ENCODE measurements around the gene CACNA1E.

CACNA1E gene

GRCh38 chr1:181583598-181583997 is 100.3 kb downstream of the CACNA1E start:
- TF ChIP-seq, protein P1, sequence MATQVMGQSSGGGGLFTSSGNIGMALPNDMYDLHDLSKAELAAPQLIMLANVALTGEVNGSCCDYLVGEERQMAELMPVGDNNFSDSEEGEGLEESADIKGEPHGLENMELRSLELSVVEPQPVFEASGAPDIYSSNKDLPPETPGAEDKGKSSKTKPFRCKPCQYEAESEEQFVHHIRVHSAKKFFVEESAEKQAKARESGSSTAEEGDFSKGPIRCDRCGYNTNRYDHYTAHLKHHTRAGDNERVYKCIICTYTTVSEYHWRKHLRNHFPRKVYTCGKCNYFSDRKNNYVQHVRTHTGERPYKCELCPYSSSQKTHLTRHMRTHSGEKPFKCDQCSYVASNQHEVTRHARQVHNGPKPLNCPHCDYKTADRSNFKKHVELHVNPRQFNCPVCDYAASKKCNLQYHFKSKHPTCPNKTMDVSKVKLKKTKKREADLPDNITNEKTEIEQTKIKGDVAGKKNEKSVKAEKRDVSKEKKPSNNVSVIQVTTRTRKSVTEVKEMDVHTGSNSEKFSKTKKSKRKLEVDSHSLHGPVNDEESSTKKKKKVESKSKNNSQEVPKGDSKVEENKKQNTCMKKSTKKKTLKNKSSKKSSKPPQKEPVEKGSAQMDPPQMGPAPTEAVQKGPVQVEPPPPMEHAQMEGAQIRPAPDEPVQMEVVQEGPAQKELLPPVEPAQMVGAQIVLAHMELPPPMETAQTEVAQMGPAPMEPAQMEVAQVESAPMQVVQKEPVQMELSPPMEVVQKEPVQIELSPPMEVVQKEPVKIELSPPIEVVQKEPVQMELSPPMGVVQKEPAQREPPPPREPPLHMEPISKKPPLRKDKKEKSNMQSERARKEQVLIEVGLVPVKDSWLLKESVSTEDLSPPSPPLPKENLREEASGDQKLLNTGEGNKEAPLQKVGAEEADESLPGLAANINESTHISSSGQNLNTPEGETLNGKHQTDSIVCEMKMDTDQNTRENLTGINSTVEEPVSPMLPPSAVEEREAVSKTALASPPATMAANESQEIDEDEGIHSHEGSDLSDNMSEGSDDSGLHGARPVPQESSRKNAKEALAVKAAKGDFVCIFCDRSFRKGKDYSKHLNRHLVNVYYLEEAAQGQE (IDR thresholded peaks at IDR 0.05; ENCODE audit: insufficient read depth in 1 of 2, low read depth in 2 of 2, low read length in 2 of 2): no peak
- TF ChIP-seq SIN3A (IDR thresholded peaks at IDR 0.05; ENCODE audit: borderline replicate concordance, insufficient read depth, low read length) (no peak), POLR2AphosphoS5 (IDR thresholded peaks at IDR 0.05; ENCODE audit: low read depth, low read length) (no peak), FOXP2 (optimal IDR thresholded peaks at IDR 0.05; ENCODE audit: borderline replicate concordance, extremely low read depth, extremely low read length, insufficient read depth) (no peak), TAF1 (IDR thresholded peaks at IDR 0.05; ENCODE audit: borderline replicate concordance, insufficient read depth, low read length) (no peak)

DNA sequence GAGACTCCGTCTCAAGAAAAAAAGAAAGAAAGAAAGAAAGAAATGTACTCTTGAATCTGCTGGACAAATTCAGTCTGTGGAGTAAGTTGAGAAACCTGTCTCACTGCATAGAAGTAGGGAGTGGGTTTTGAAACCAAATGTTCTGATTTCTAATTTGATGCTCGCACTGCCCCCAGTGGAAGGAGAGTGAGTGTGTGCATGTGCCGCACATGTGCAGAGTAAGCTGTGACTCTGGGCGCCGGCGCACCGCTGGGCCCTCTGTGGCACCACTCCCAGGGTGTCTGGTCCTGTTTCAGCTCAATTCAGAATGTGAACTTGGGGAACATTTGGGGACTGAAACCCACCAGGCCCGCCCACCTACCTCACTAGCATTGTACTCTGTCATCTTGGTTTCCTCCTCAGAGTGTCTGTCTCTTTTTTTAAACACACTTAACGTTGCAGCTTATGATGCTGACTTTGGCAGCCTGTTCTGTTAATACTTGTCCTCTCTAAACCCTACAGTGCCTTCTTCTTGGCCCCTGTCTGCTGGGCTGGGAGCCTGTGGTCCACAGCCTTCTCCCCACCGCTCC is 104.6 kb downstream of the CACNA1E start:
- no peak for TF ChIP-seq SIN3A (IDR thresholded peaks at IDR 0.05; ENCODE audit: borderline replicate concordance, insufficient read depth, low read length)
- TF ChIP-seq TAF1 (IDR thresholded peaks at IDR 0.05; ENCODE audit: borderline replicate concordance, insufficient read depth, low read length): no peak
- TF ChIP-seq, protein P1 (IDR thresholded peaks at IDR 0.05; ENCODE audit: insufficient read depth in 1 of 2, low read depth in 2 of 2, low read length in 2 of 2): no peak
- no peak for TF ChIP-seq FOXP2 (optimal IDR thresholded peaks at IDR 0.05; ENCODE audit: borderline replicate concordance, extremely low read depth, extremely low read length, insufficient read depth)
- no peak for TF ChIP-seq POLR2AphosphoS5 (IDR thresholded peaks at IDR 0.05; ENCODE audit: low read depth, low read length)

DNA sequence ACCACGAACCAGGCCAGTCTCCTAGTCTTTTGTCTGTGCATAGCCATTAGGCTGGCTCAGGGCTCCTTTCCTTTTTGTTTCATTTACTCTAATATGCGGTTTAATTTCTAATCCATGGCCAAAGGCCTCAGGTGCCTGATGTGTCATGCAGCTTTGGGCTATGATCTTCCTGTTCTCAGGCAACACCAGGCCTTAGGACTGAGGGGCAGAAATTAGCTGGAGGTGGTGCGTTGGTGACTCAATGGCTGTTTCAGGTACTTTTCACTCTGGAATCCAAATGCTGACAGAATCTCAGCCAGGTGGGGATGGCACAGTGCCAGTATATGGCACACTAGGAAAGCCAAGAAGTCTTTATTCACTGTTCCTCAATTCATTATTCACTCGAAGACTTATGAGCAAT is 105.3 kb downstream of the CACNA1E start:
- TF ChIP-seq TAF1 (IDR thresholded peaks at IDR 0.05; ENCODE audit: borderline replicate concordance, insufficient read depth, low read length) (no peak), FOXP2 (optimal IDR thresholded peaks at IDR 0.05; ENCODE audit: borderline replicate concordance, extremely low read depth, extremely low read length, insufficient read depth) (no peak), POLR2AphosphoS5 (IDR thresholded peaks at IDR 0.05; ENCODE audit: low read depth, low read length) (no peak), SIN3A (IDR thresholded peaks at IDR 0.05; ENCODE audit: borderline replicate concordance, insufficient read depth, low read length) (no peak)
- TF ChIP-seq, protein P1 (IDR thresholded peaks at IDR 0.05; ENCODE audit: insufficient read depth in 1 of 2, low read depth in 2 of 2, low read length in 2 of 2): no peak

GRCh38 chr1:181592255-181592859 is 109.0 kb downstream of the CACNA1E start:
- TF ChIP-seq, protein P1 (IDR thresholded peaks at IDR 0.05; ENCODE audit: insufficient read depth in 1 of 2, low read depth in 2 of 2, low read length in 2 of 2): no peak
- no peak for TF ChIP-seq SIN3A (IDR thresholded peaks at IDR 0.05; ENCODE audit: borderline replicate concordance, insufficient read depth, low read length)
- no peak for TF ChIP-seq FOXP2 (optimal IDR thresholded peaks at IDR 0.05; ENCODE audit: borderline replicate concordance, extremely low read depth, extremely low read length, insufficient read depth)
- TF ChIP-seq TAF1 (IDR thresholded peaks at IDR 0.05; ENCODE audit: borderline replicate concordance, insufficient read depth, low read length): no peak
- no peak for TF ChIP-seq POLR2AphosphoS5 (IDR thresholded peaks at IDR 0.05; ENCODE audit: low read depth, low read length)

Measured in PFSK-1 (cell line).